Measurements from ENCODE around the gene NHEJ1. TPM values are rescaled to one million over a fixed set of nuclear protein-coding genes. Genes with fewer than 3 reads are reported as not detected.
A peak's percentile ranks its signal among the peaks of the same experiment; 100 is the strongest.

The NHEJ1 gene
- total and polyA plus RNA-seq, 2 of the 13 experiments (the other 11 are each of a cell fraction or from before 2014, with no cell fraction given), result 30.0 to 30.7 TPM

GRCh38 chr2:219029829-219030165 is 130.8 kb downstream of the NHEJ1 start:
- no peaks in the 10 kb centered on the region for H3K79me2 ChIP-seq (ENCODE audit: insufficient read depth, low read length)
- no peaks in the 10 kb centered on the region for H3K4me1 ChIP-seq (ENCODE audit: insufficient read depth, low read length)
- peak; percentile 97 for FAIRE-seq
- H4K20me1 ChIP-seq (ENCODE audit: insufficient read depth, low read length), result peaks cover 14% of the 10 kb centered on the region; the same call in 1 of the 2 replicates
- H3K4me3 ChIP-seq (replicated peaks in 1 of 3; ENCODE audit: insufficient read depth in 1 of 3, low read depth in 2 of 3, low read length in 3 of 3), result no peak overlapping the region
- no TSS peak for BruUV-seq (replicated peaks)
- H3K27ac ChIP-seq (ENCODE audit: extremely low read length, insufficient read depth, low read length), result no peak overlapping the region
- in situ Hi-C loops (cut with HindIII; ENCODE audit: extremely low pct_ligation_motif_present, low pct_unique_long_range_greater_than_20kb) (no loop called here), intact Hi-C loops (cut with micrococcal nuclease; ENCODE audit: unreplicated experiment) (loop anchor here (1.0 to 2.0 kb wide), 3 partner anchors 27 to 126 kb away; no protein-coding TSS in a partner anchor)
- ATAC-seq, result peak; percentile 88
- no peak overlapping the region for H3K4me2 ChIP-seq (ENCODE audit: low read depth, low read length)
- no peak overlapping the region for H3K9ac ChIP-seq (ENCODE audit: insufficient read depth, low read depth, low read length)
- peak; percentile 73 for DNase-seq (ENCODE audit: low spot score)
- H3K27me3 ChIP-seq (ENCODE audit: control insufficient read depth in 1 of 2, insufficient read depth in 2 of 2, low read length in 2 of 2), result peaks cover 18 to 83% of the 10 kb centered on the region in 2 experiments
- ChIA-PET POLR2A (interaction anchor here (0.9 to 1.3 kb wide), 3 partner anchors 28 to 125 kb away, joined by 3 to 5 read pairs (median 3); no protein-coding TSS in a partner anchor), CTCF (ENCODE audit: low intra/inter-chr PET ratio, low total read pairs) (interaction anchor here (0.7 to 3.2 kb wide), 7 partner anchors 28 to 125 kb away, joined by 3 to 48 read pairs (median 4); no protein-coding TSS in a partner anchor)
- no peak overlapping the region for H2AFZ ChIP-seq (ENCODE audit: low read length)
- WGBS (ENCODE audit: low lambda C conversion rate), result 35% methylated on average over 8 of the region's 9 CpGs
- no peaks in the 10 kb centered on the region for H3K9me3 ChIP-seq (ENCODE audit: low read length)
- H3K36me3 ChIP-seq (replicated peaks in 1 of 2; ENCODE audit: control insufficient read depth in 1 of 2, insufficient read depth in 2 of 2, low read length in 2 of 2), result no peaks in the 10 kb centered on the region
- TF ChIP-seq ZNF280D (CRISPR knock-in tag; IDR thresholded peaks at IDR 0.05), result no peak
- no peak for TF ChIP-seq CC2D1A (CRISPR knock-in tag; IDR thresholded peaks at IDR 0.05)
- TF ChIP-seq ZNF761 (CRISPR knock-in tag; conservative IDR thresholded peaks at IDR 0.05), result no peak
- no peak for TF ChIP-seq TFE3 (CRISPR knock-in tag; IDR thresholded peaks at IDR 0.05)
- no peak for TF ChIP-seq U2AF2 (IDR thresholded peaks at IDR 0.05; ENCODE audit: low read depth, low read length)
- TF ChIP-seq RERE (CRISPR knock-in tag; IDR thresholded peaks at IDR 0.05; ENCODE audit: low read depth), result no peak
- no peak for TF ChIP-seq ZNF530 (CRISPR knock-in tag; IDR thresholded peaks at IDR 0.05; ENCODE audit: low read depth)
- TF ChIP-seq HBP1 (CRISPR knock-in tag; IDR thresholded peaks at IDR 0.05; ENCODE audit: low read depth), result no peak
- peak; percentile 38; the same call in 1 of the 2 replicates for TF ChIP-seq RXRB (CRISPR knock-in tag; IDR thresholded peaks at IDR 0.05; ENCODE audit: borderline replicate concordance)
- TF ChIP-seq HHEX (CRISPR knock-in tag; IDR thresholded peaks at IDR 0.05), result no peak
- no peak for TF ChIP-seq GABPA (IDR thresholded peaks at IDR 0.05; ENCODE audit: low read depth, low read length)
- no peak for TF ChIP-seq GABPA (CRISPR knock-in tag; IDR thresholded peaks at IDR 0.05; ENCODE audit: low read depth)
- no peak for TF ChIP-seq ZNF589 (CRISPR knock-in tag; conservative IDR thresholded peaks at IDR 0.05)
- TF ChIP-seq RORA (CRISPR knock-in tag; IDR thresholded peaks at IDR 0.05), result no peak

Measured in HepG2 (cell line).